Testis (tissue), 3 donors: Measurements from ENCODE around the gene VGLL4. TPM values are rescaled to one million over a fixed set of nuclear protein-coding genes. Genes with fewer than 3 reads are reported as not detected.
"Not testable (repeated sequence)": the region's sequence is repeated elsewhere in the genome, so short reads cannot be mapped to it uniquely, and the experiment has no call there.

Source experiments
- DNase-seq: peaks from one replicate; pipeline ENCODE4 v3.0.0-alpha.2; 2019
- H3K27ac ChIP-seq, 2 donors: fragments of 200-600 bp; sonication (generic); one replicate each; pipeline ENCODE4 v1.5.1; 2019
- H3K27me3 ChIP-seq: fragments of 200-600 bp; sonication (generic); one replicate; pipeline ENCODE4 v1.5.1; 2019
- H3K36me3 ChIP-seq: fragments of 200-600 bp; sonication (generic); one replicate; pipeline ENCODE4 v1.5.1; 2017; ENCODE audit warnings: low read depth; ENCODE audit errors: missing control alignments
- H3K4me1 ChIP-seq: fragments of 200-600 bp; sonication (generic); one replicate; pipeline ENCODE4 v1.5.1; 2019
- H3K4me3 ChIP-seq, 2 donors: fragments of 200-600 bp; sonication (generic); one replicate each; pipeline ENCODE4 v1.5.1; 2017 to 2019
- H3K9me3 ChIP-seq: fragments of 200-600 bp; sonication (generic); one replicate; pipeline ENCODE4 v1.5.1; 2017
- POLR2A ChIP-seq: fragments of 450-650 bp; IDR thresholded peaks from one replicate; pipeline ENCODE4 v1.6.1; 2017; ENCODE audit warnings: antibody characterized with exemption, mild to moderate bottlenecking, moderate library complexity
- WGBS, 2 donors: methylation state at CpG; one replicate each; pipeline ENCODE4 v1.1.5; 2018; 5-methylcytosine and 5-hydroxymethylcytosine counted together
- intact Hi-C: fragments of 100-400 bp; cut with DNase I; formaldehyde crosslinking; loops from one replicate; pipeline ENCODE4 v1.15.1; 2023; ENCODE audit warnings: low total_unique reads
- polyA plus RNA-seq: library from polyadenylated mRNA; stranded (reverse); fragments of 350-450 nt; fragmentation: Illumina TruSeq; extraction: RNeasy Lipid Tissue Mini Kit (QIAGEN cat#74804); gene quantifications from one replicate; pipeline ENCODE4 v1.2.3, GENCODE V29; 2014; ENCODE audit warnings: low read depth, low replicate concordance; ENCODE audit not compliant: insufficient read depth
- total RNA-seq, 2 donors: library from RNA; depleted of rRNA; stranded (reverse); fragments of >200 nt; gene quantifications; one replicate each; pipeline ENCODE4 v1.2.3, GENCODE V29; 2016
- TF ChIP-seq, protein P1 (sequence below), 3 experiments: fragments of 450-650 bp in 2 of 3; fragments of 200-600 bp in 1 of 3; sonication (generic) in 1 of 3; IDR thresholded peaks; one replicate each; pipeline ENCODE4 v1.5.1; 2016 to 2019; ENCODE audit warnings: antibody characterized with exemption in 3 of 3, mild to moderate bottlenecking in 2 of 3, moderate library complexity in 1 of 3

Gene VGLL4
- total and polyA plus RNA-seq, 3 donors from 2014 or later, result 72.9 to 209 (median 169) TPM

- Histone ChIP-seq H3K27ac (no peak overlapping the region), H3K4me1 (no peaks in the 10 kb centered on the region), H3K4me3 (no peak overlapping the region), H3K36me3 (no peaks in the 10 kb centered on the region), H3K9me3 (no peaks in the 10 kb centered on the region), H3K27me3 (no peaks in the 10 kb centered on the region)
- no peak for DNase-seq
- WGBS, 2 donors, result 88 to 90% methylated on average over 8 of the region's 8 CpGs
- TF ChIP-seq, protein P1, sequence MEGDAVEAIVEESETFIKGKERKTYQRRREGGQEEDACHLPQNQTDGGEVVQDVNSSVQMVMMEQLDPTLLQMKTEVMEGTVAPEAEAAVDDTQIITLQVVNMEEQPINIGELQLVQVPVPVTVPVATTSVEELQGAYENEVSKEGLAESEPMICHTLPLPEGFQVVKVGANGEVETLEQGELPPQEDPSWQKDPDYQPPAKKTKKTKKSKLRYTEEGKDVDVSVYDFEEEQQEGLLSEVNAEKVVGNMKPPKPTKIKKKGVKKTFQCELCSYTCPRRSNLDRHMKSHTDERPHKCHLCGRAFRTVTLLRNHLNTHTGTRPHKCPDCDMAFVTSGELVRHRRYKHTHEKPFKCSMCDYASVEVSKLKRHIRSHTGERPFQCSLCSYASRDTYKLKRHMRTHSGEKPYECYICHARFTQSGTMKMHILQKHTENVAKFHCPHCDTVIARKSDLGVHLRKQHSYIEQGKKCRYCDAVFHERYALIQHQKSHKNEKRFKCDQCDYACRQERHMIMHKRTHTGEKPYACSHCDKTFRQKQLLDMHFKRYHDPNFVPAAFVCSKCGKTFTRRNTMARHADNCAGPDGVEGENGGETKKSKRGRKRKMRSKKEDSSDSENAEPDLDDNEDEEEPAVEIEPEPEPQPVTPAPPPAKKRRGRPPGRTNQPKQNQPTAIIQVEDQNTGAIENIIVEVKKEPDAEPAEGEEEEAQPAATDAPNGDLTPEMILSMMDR (IDR thresholded peaks at IDR 0.05), result no peak
- TF ChIP-seq POLR2A, result no peak
- intact Hi-C loops, result no loop called here
Measured at GRCh38 chr3:11689749-11690148, 46.0 kb upstream of the VGLL4 start.

GRCh38 chr3:11684980-11685379 is 41.3 kb upstream of the VGLL4 start:
- H3K36me3 ChIP-seq, H3K27me3 ChIP-seq, H3K4me1 ChIP-seq, H3K27ac ChIP-seq, DNase-seq, H3K4me3 ChIP-seq, H3K9me3 ChIP-seq, intact Hi-C loops: not testable (repeated sequence)
- 96 to 98% methylated on average over 6 of the region's 6 CpGs for WGBS, 2 donors

- no peak for TF ChIP-seq POLR2A
- TF ChIP-seq, protein P1 (IDR thresholded peaks at IDR 0.05), result no peak
- no peaks in the 10 kb centered on the region for H3K36me3 ChIP-seq
- no peaks in the 10 kb centered on the region for H3K9me3 ChIP-seq
- no peaks in the 10 kb centered on the region for H3K27me3 ChIP-seq
- no peaks in the 10 kb centered on the region for H3K4me1 ChIP-seq
- H3K27ac ChIP-seq, result no peak overlapping the region
- no peak overlapping the region for H3K4me3 ChIP-seq
- DNase-seq, result no peak
- 67 to 83% methylated on average over 12 to 14 of the region's 14 CpGs for WGBS, 2 donors
- intact Hi-C loops, result no loop called here
Measured at GRCh38 chr3:11680509-11680908, 36.8 kb upstream of the VGLL4 start.

DNA sequence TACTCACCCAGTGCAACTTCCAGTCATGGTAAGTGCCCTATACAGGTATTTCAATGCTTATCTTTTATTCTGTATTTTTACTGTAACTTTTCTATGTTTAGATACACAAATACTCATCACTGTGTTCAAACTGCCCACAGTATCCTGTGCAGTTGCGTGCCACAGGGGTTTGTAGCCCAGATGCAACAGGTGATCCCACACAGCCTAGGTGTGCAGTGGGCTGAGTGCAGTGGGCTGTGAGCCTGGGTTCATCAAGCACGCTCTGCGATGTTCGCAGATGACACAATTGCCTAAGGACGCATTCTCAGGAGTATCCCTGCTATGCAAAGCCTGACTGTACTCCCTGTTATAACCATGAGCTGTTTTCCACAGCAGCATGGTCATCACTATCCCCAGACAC is 36.2 kb upstream of the VGLL4 start:
- H3K27me3 ChIP-seq, result no peaks in the 10 kb centered on the region
- DNase-seq, result no peak
- no peaks in the 10 kb centered on the region for H3K9me3 ChIP-seq
- no peak overlapping the region for H3K27ac ChIP-seq
- H3K4me1 ChIP-seq, result no peaks in the 10 kb centered on the region
- 88 to 92% methylated on average over 5 of the region's 5 CpGs for WGBS, 2 donors
- H3K4me3 ChIP-seq, result no peak overlapping the region
- TF ChIP-seq POLR2A, result no peak
- TF ChIP-seq, protein P1 (IDR thresholded peaks at IDR 0.05), result no peak
- H3K36me3 ChIP-seq, result no peaks in the 10 kb centered on the region
- intact Hi-C loops, result no loop called here

DNA sequence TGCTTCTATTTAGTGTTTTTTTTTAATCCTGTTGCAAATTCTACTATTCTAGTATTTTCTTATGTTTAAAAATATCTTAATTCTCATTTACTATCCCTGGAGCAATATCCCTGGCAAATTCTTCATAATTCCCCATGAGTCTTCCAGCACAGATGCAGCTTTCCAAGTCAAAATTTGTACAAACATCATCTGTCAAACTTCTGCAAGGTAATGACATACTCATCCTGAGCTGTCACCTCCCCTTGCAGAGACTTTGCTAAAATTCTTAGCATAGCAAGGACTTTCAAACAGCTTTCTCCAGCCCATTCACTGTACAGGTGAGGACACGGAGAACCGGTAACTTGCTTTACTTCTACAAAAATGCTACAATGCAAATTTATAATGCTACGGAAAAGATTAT is 28.6 kb upstream of the VGLL4 start:
- H3K27ac ChIP-seq, result no peak overlapping the region
- no peak overlapping the region for H3K4me3 ChIP-seq
- TF ChIP-seq, protein P1 (IDR thresholded peaks at IDR 0.05), result no peak
- TF ChIP-seq POLR2A, result no peak
- peaks cover 5% of the 10 kb centered on the region for H3K4me1 ChIP-seq
- no peaks in the 10 kb centered on the region for H3K27me3 ChIP-seq
- DNase-seq, result no peak
- intact Hi-C loops, result no loop called here
- H3K9me3 ChIP-seq, result no peaks in the 10 kb centered on the region
- no peaks in the 10 kb centered on the region for H3K36me3 ChIP-seq
- 65 to 70% methylated on average over 3 of the region's 3 CpGs for WGBS, 2 donors
